GM12873 (cell line): ENCODE data around the gene DGKE.

ENCODE experiments used
- CTCF ChIP-seq: IDR thresholded peaks from 2 replicates; pipeline ENCODE4 v1.5.1; 2012; ENCODE audit warnings: low read depth, mild to moderate bottlenecking, moderate library complexity, low read length, control low read depth; ENCODE audit not compliant: insufficient read depth; ENCODE audit errors: missing control alignments

DGKE gene

DNA sequence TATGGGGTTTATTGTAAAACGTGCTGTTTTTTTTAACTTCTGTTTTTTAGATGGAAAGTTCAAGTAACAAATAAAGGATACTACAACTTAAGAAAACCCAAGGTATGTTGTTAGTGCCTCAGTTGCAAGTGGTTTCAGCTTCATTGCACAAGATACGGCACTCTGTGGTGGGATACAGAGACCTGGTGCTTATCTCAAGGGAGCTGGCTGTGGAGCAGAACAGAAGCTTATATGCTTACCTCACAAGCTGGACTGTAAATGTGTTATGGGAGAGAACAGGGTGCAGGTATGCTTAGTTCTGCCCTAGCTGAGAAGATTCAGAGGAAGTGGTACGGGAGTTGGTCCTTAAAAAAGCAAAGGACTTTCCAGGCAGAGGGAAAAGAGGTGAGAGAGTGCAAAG lies 15.2 kb downstream of the DGKE start:
- no peak for TF ChIP-seq CTCF

DNA sequence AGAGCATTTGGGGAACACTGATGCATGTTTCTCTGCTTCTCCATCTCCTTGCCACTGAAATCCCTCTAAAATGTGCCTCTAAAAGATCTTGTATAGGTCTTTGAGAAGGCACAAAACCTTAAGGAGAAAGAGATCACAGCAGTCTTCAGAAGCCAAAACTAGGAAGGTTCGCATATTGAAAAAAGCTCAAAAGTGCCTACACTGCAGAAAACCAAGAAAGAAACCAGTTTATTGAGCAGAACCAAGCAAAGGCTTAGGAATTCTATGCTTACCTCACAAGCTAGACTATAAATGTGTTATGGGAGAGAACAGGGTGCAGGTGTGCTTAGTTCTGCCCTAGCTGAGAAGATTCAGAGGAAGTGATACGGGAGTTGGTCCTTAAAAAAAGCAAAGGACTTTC lies 16.6 kb downstream of the DGKE start:
- TF ChIP-seq CTCF = no peak

DNA sequence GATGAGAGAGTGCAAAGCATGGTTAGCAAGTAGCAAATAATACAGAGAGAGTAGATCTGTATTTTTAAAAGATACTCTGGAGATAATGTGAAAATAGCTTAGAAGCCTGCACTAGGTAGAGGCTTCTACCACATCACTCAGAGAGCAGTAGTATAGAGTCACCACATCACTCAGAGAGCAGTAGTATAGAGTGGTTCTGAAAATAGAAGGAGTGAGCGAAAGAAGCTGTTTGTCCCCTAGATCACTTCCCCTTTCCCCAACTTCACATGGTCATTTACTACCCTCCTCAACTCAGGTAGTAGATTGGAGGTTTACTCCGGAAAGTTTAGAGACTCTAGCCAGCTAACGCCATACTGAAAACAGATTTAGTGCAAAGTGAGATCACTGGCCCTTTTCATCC lies 17.1 kb downstream of the DGKE start:
- no peak for TF ChIP-seq CTCF

DNA sequence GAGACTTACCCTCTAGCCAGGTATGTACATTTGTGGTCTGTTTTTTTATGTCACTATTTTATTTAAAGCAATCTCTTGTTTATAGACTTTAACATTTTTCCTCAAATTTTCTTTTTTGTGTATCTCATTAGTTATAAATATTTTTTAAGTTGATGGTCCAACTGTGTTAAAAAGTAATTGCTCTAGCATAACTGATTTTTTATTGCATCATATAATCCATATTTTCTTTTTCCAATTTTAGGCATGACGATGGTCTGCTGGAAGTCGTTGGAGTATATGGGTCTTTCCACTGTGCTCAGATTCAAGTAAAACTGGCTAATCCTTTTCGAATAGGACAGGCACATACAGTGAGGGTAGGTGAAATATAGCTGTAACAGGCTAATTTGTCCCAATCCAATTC lies 27.9 kb downstream of the DGKE start:
- no peak for TF ChIP-seq CTCF

- TF ChIP-seq CTCF = no peak
Measured at GRCh38 chr17:56863974-56864373, 30.0 kb downstream of the DGKE start.

DNA sequence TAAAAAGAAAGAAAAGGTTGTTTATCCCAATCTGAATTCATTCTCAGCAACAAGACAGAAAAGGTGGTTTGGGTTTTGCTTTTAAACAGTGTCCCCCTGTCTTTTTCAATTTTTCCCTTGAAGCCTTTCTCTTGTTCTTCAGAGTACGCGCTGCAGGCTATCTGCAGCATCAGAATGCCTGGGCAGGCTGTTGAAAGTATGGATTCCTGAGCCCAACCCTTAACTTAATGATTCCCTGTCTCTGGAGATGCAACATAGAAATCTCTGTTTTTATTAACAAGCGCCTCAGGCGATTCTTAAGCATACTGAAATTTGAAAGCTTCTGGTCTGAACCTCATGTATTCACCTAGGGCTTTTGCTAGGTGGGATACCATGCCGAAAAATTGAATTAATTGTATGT lies 32.1 kb downstream of the DGKE start:
- no peak for TF ChIP-seq CTCF

GRCh38 chr17:56866496-56866895 lies 32.5 kb downstream of the DGKE start:
- TF ChIP-seq CTCF = no peak
